Measurements from ENCODE around the gene SEH1L. TPM values are rescaled to one million over a fixed set of nuclear protein-coding genes. Genes with fewer than 3 reads are reported as not detected.

Gene SEH1L
- total RNA-seq, 1 experiment from 2014 or later = 61.2 TPM

GRCh38 chr18:12924616-12925015 is 23.2 kb upstream of the SEH1L start:
- Histone ChIP-seq H3K79me2 (ENCODE audit: low read length) (no peaks in the 10 kb centered on the region), H3K36me3 (ENCODE audit: low read depth, low read length) (no peaks in the 10 kb centered on the region), H3K27ac (ENCODE audit: low read length) (no peak overlapping the region), H3K4me2 (ENCODE audit: low read length) (no peak overlapping the region), H3F3A (ENCODE audit: low read length, unreplicated experiment) (no peaks in the 10 kb centered on the region), H2AFZ (ENCODE audit: low read length) (no peak overlapping the region), H3K9ac (ENCODE audit: low read length) (no peak overlapping the region), H3K9me2 (replicated peaks; ENCODE audit: low read length) (no peaks in the 10 kb centered on the region), H3K27me3 (ENCODE audit: low read length) (no peaks in the 10 kb centered on the region), H3K4me3 (ENCODE audit: low read length) (no peak overlapping the region), H3K9me3 (ENCODE audit: low read length) (no peaks in the 10 kb centered on the region), H3K4me1 (ENCODE audit: insufficient read depth, low read length) (no peaks in the 10 kb centered on the region), H4K20me1 (ENCODE audit: low read length) (no peaks in the 10 kb centered on the region)
- DNase-seq (no peak), ATAC-seq (no peak)
- no TSS peak for BruUV-seq (replicated peaks)
- CTCF ChIA-PET = no interaction called here
- TF ChIP-seq CTCF (conservative IDR thresholded peaks at IDR 0.05; ENCODE audit: low read depth, low read length) = no peak
- no peak for TF ChIP-seq EZH2phosphoT487 (IDR thresholded peaks at IDR 0.05; ENCODE audit: borderline replicate concordance, low read length)
- TF ChIP-seq EZH2 (IDR thresholded peaks at IDR 0.05; ENCODE audit: low read length, unreplicated experiment) = no peak
- POLR2A ChIA-PET (ENCODE audit: unreplicated experiment) = no interaction called here
- intact Hi-C loops (cut with micrococcal nuclease) = no loop called here

GRCh38 chr18:12928206-12928605 is 19.6 kb upstream of the SEH1L start:
- Histone ChIP-seq H3K27ac (ENCODE audit: low read length) (no peak overlapping the region), H3K9ac (ENCODE audit: low read length) (no peak overlapping the region), H3K36me3 (ENCODE audit: low read depth, low read length) (no peaks in the 10 kb centered on the region), H3K9me3 (ENCODE audit: low read length) (no peaks in the 10 kb centered on the region), H3K9me2 (replicated peaks; ENCODE audit: low read length) (no peaks in the 10 kb centered on the region), H3F3A (ENCODE audit: low read length, unreplicated experiment) (no peaks in the 10 kb centered on the region), H4K20me1 (ENCODE audit: low read length) (no peaks in the 10 kb centered on the region), H3K4me1 (ENCODE audit: insufficient read depth, low read length) (no peaks in the 10 kb centered on the region), H2AFZ (ENCODE audit: low read length) (no peak overlapping the region), H3K27me3 (ENCODE audit: low read length) (no peaks in the 10 kb centered on the region), H3K4me3 (ENCODE audit: low read length) (no peak overlapping the region), H3K79me2 (ENCODE audit: low read length) (no peaks in the 10 kb centered on the region), H3K4me2 (ENCODE audit: low read length) (no peak overlapping the region)
- TF ChIP-seq EZH2 (IDR thresholded peaks at IDR 0.05; ENCODE audit: low read length, unreplicated experiment) (no peak), EZH2phosphoT487 (IDR thresholded peaks at IDR 0.05; ENCODE audit: borderline replicate concordance, low read length) (no peak), CTCF (conservative IDR thresholded peaks at IDR 0.05; ENCODE audit: low read depth, low read length) (no peak)
- no peak for ATAC-seq
- intact Hi-C loops (cut with micrococcal nuclease) = no loop called here
- POLR2A ChIA-PET (ENCODE audit: unreplicated experiment) = interaction anchor here (0.6 kb wide), 1 partner anchor 79 kb away, joined by 5 read pairs; no protein-coding TSS in a partner anchor
- DNase-seq = no peak
- no TSS peak for BruUV-seq (replicated peaks)
- CTCF ChIA-PET = interaction anchor here (0.7 to 0.9 kb wide), 2 partner anchors 9 to 184 kb away, joined by 3 read pairs; no protein-coding TSS in a partner anchor

- no peaks in the 10 kb centered on the region for H3K9me3 ChIP-seq (ENCODE audit: low read length)
- no peaks in the 10 kb centered on the region for H3F3A ChIP-seq (ENCODE audit: low read length, unreplicated experiment)
- no peak overlapping the region for H3K27ac ChIP-seq (ENCODE audit: low read length)
- H3K9me2 ChIP-seq (replicated peaks; ENCODE audit: low read length) = no peaks in the 10 kb centered on the region
- H3K4me1 ChIP-seq (ENCODE audit: insufficient read depth, low read length) = no peaks in the 10 kb centered on the region
- no peak for ATAC-seq
- ChIA-PET POLR2A (ENCODE audit: unreplicated experiment) (interaction anchor here (0.6 kb wide), 1 partner anchor 79 kb away, joined by 5 read pairs; no protein-coding TSS in a partner anchor), CTCF (interaction anchor here (0.7 to 0.9 kb wide), 2 partner anchors 9 to 185 kb away, joined by 3 read pairs; no protein-coding TSS in a partner anchor)
- no peak overlapping the region for H3K4me2 ChIP-seq (ENCODE audit: low read length)
- no peaks in the 10 kb centered on the region for H3K79me2 ChIP-seq (ENCODE audit: low read length)
- DNase-seq = no peak
- no peaks in the 10 kb centered on the region for H3K36me3 ChIP-seq (ENCODE audit: low read depth, low read length)
- intact Hi-C loops (cut with micrococcal nuclease) = no loop called here
- no peak overlapping the region for H3K9ac ChIP-seq (ENCODE audit: low read length)
- no peaks in the 10 kb centered on the region for H3K27me3 ChIP-seq (ENCODE audit: low read length)
- H3K4me3 ChIP-seq (ENCODE audit: low read length) = no peak overlapping the region
- TF ChIP-seq EZH2phosphoT487 (IDR thresholded peaks at IDR 0.05; ENCODE audit: borderline replicate concordance, low read length) = no peak
- TF ChIP-seq EZH2 (IDR thresholded peaks at IDR 0.05; ENCODE audit: low read length, unreplicated experiment) = no peak
- TF ChIP-seq CTCF (conservative IDR thresholded peaks at IDR 0.05; ENCODE audit: low read depth, low read length) = no peak
- BruUV-seq (replicated peaks) = no TSS peak
- H4K20me1 ChIP-seq (ENCODE audit: low read length) = no peaks in the 10 kb centered on the region
- no peak overlapping the region for H2AFZ ChIP-seq (ENCODE audit: low read length)
These were observed 19.2 kb upstream of the SEH1L start for GRCh38 chr18:12928641-12929040.

All from PC-3 (cell line).